Right renal cortex interstitium (tissue), 3 donors: ENCODE measurements around the gene CHN1. TPM values are rescaled to one million over a fixed set of nuclear protein-coding genes. Genes with fewer than 3 reads are reported as not detected.

Experiments used
- polyA plus RNA-seq, 3 donors: library from polyadenylated mRNA; unstranded; fragments of 120-200 nt; gene quantifications; one replicate each; pipeline ENCODE4 v1.2.1, GENCODE V29; 2013; ENCODE audit not compliant: insufficient read length in 3 of 3

Gene CHN1
- polyA plus RNA-seq, 3 donors: 29.3 to 32.1 (median 31.4) TPM

Other genes starting within 250 kb of the CHN1 start
- gene CHRNA1, start 240.9 kb downstream of the CHN1 start, polyA plus RNA-seq: 1 to 10 TPM; 2.7 to 5.2 (median 3.7) TPM
- gene ATF2, start 162.8 kb upstream of the CHN1 start, polyA plus RNA-seq: 10 to 100 TPM; 63.9 to 66.9 (median 66.3) TPM
- gene ATP5MC3, start 176.3 kb upstream of the CHN1 start, polyA plus RNA-seq: 100 to 1,000 TPM; 367 to 387 (median 387) TPM